NCI-H146 (cell line): Measurements from ENCODE around the gene RNF126.
"Not testable (repeated sequence)": the region's sequence is repeated elsewhere in the genome, so short reads cannot be mapped to it uniquely, and the experiment has no call there.

Experiments
- DNase-seq: peaks from one replicate; lab custom pipeline; 2025; lab: John Stamatoyannopoulos, UW

The RNF126 gene

DNA sequence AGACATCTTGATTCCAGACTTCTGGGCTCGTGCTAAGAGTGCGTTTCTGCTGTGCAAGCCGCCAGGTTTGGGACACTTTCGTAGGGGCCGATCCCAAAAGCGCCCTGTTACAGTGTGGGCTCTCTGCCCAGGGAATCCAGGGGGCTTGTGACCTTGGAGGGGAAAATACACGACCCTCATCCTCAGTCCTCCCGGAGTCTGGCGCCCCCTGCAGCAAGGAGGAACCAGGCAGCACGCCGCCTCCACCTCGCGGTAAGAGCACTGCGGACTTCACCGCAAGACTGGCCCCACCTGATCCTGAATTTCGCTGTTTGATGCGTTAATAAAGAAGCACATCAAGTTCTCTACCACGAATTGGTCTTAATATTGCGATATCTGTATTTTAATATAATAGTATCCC is 34.8 kb downstream of the RNF126 start:
- DNase-seq = no peak

- not testable (repeated sequence) for DNase-seq
Observed at GRCh38 chr19:626566-626965, 36.4 kb downstream of the RNF126 start.

DNA sequence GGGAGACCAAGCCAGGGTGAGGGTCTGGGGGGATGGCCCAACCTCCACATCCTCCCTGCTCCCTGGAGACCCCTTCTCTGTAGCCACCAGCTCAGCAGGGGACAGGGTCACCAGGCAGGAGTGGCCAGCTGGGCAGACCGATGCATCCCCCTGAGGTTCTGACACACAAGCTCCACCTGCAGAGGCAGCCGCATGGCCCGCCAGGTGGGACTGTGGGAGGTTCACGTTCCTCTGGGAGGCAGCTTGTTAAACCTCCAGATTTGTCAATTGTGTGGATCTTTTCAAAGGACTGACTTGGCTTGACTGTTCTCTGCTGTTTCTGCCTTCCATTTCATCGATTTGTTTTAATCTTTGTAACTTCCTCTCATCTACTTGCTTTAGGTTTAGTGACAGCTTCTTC is 37.8 kb downstream of the RNF126 start:
- no peak for DNase-seq

DNA sequence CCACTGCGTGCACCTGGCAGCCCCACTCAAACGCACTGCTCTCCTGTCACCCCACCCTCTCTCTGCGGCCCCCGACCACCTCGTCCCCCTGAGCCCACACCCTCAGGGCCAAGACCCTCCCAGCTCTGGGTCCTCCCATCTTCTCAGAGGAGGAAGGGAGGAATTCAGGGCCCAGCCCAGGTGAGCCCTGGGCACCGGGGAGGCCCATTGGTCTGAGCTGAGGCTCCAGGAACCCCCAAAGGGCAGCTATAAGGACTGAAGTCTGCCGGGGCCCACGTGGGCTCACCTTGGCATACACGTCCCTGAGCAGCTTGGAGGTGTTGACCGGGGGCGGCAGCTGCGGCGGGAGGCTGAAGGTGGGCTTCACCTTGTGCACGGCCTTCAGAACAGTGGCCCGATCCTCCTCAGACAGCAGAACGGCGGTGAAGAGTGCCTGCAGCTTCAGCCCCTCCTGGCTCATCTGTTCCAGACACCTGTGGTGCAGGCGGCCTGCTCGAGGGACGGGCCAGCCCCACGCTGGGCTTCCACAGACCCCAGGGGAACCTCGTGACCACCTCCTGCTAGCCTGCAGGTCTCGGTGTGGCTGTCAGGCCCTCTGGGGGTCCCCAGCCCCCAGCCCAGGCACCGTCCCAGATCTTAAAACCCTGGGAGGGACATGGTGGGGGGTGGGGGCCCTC is 38.4 kb downstream of the RNF126 start:
- no peak for DNase-seq

DNA sequence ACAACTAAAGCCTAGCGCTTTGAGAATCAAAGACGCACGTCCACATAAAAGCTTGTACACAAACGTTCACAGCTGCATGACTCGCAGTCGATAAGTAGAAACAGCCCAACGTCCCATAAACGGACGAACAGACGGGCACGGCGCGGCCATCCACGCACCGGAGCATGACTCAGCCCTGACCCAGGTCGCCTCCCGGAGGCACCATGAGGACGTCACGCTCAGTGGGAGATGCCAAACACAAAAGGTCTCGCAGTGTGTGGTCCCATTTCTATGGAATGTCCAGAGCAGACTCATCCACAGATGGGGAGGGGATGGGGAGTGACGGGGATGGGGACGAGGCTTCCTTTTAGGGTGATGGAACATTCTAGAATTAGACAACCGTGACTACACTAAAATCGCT is 39.0 kb downstream of the RNF126 start:
- no peak for DNase-seq

GRCh38 chr19:623175-623916 is 39.7 kb downstream of the RNF126 start:
- no peak for DNase-seq

GRCh38 chr19:622666-623065 is 40.3 kb downstream of the RNF126 start:
- DNase-seq = no peak

DNA sequence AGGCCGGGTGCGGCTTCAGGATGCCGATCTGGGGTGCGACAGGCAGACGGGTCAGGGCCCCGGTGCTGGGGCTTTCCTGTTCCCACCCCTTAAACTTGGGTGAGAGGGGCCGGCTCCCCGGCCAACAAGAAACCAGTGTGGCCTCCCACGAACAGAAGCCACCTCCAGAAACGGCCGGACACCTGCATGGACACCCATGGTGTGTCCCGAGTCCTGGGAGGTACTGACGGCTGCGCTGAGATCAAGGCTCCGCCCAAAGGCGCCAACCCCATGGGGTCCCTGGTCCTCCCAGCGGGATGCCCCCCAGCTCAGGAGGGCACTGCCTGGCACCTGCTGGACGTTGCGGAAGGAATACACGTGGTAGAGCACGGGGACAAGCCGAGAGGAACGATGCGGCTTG is 41.2 kb downstream of the RNF126 start:
- no peak for DNase-seq

GRCh38 chr19:621191-621590 is 41.8 kb downstream of the RNF126 start:
- DNase-seq = not testable (repeated sequence)

DNA sequence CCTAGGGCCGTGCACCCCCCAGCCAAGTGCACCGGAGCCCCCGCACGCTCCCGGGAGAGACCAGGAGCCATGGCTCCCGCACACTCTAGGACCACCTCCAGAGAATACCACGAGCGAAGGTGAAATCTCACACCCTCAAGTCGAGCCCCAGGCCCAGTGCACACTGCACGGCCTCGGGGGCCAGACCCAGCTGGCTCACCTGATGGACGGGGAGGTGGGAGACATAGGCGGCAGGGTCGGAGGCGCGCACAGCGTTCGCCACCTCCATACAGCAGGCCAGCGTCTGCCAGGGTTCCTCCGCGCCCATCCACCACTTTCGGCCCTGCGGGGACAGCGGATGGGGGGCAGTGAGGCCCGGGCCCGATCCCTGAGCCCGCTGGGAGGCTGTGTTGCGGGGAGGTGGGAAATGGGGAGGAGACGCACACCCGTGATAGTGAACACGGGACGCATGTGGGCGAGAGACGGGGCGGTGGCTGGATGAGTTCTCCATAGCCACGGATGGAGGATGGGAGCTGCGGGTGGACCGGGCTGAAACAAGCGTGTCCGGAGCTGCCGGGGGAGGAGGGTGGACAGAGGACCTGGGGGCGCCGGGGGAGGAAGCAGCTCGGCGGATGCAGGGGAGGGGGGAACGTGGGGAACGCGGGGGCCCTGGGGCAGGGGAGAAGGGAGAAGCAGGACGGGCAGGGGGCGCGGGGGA is 42.7 kb downstream of the RNF126 start:
- DNase-seq = no peak

GRCh38 chr19:619286-620002 is 43.6 kb downstream of the RNF126 start:
- no peak for DNase-seq

- DNase-seq = no peak
Observed at GRCh38 chr19:618674-619285, 44.2 kb downstream of the RNF126 start.

DNA sequence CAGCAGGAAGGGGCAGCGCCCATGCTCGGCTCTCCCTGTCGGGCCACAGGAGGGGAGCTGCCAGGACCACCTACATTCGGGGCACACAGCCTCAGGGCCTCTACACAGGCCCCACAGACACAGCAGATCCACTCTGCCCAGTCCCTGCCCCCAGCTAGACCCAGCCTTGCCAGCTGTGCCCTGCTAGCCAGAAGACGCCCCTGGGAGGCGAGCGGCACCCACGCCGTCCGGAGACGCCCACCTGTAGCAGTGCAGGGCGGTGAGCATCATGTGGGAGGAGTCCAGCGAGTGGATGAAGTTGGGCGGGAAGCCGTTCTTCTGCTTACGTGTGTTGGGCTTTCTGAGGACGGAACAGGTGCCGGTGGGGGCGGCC is 44.8 kb downstream of the RNF126 start:
- no peak for DNase-seq

GRCh38 chr19:617551-618246 is 45.3 kb downstream of the RNF126 start:
- DNase-seq = no peak

- DNase-seq = no peak
Observed at GRCh38 chr19:616747-617526, 46.1 kb downstream of the RNF126 start.

GRCh38 chr19:616062-616700 is 46.8 kb downstream of the RNF126 start:
- DNase-seq = no peak

DNA sequence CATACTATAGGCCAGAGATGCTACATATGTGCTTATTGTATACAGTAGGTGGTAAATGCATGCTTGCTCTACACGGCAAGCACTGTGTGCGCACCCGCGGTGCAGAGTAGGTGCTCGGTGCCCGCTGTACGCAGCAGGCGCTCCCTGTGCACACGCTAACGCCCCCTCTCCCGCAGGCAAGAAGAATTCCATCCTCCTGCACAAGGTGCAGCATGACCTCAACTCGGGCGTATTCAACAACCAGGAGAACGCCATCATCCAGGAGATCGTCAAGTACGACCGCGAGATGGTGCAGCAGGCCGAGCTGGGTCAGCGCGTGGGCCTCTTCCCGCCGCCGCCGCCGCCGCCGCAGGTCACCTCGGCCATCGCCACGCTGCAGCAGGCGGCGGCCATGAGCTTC is 47.4 kb downstream of the RNF126 start:
- no peak for DNase-seq

DNA sequence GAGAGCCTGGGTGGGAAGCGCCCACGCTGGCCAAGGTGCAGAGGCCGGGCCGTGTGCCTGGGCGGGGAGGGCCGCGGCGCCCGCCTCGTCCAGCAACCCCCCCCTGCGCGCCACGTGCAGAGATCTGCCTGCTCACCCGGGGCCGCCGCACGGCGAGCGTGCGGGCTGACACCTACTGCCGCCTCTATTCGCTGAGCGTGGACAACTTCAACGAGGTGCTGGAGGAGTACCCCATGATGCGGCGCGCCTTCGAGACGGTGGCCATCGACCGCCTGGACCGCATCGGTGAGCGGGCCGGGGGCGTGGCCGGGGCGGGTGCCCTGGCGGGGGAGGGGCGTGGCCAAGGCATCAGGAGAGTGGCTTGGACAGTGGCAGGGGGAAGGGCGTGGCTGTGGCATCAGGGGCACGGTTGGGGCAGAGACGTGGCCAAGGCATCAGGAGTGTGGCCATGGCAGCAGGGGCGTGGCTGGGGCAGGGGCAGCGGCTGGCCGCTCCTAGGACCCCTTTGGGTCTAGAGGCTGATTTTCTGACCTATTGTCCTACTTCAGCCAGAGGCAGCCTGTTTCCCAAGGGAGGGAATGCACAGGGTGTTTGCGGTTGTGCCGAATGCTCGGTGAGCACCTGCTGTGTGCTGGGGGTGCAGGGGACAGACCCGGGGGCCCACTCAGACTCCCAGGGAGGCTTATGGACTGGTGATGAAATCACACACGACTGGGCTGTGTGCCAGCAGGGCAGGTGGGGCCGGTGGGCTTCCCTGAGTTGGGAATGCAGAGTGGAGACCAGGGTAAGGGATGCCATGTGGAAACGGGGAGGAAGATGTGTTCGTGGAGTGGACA is 49.1 kb downstream of the RNF126 start:
- DNase-seq = no peak

GRCh38 chr19:612941-613340 is 50.1 kb downstream of the RNF126 start:
- DNase-seq = no peak
